ENCODE measurements around the gene LRMDA.

Gene LRMDA

GRCh38 chr10:75977139-75977538, 545.7 kb downstream of the LRMDA start:
- Mint-ChIP-seq H3K27me3 (ENCODE audit: low read depth) (peaks cover 23% of the 10 kb centered on the region), H3K4me3 (no peak overlapping the region), H3K36me3 (ENCODE audit: low read depth) (no peaks in the 10 kb centered on the region), H3K9me3 (no peaks in the 10 kb centered on the region), H3K27ac (no peak overlapping the region), H3K4me1 (peaks cover 9% of the 10 kb centered on the region)
- TF ChIP-seq CTCF (IDR thresholded peaks at IDR 0.05; ENCODE audit: unreplicated experiment in 3 of 3), result no peak

GRCh38 chr10:75978213-75978612, 546.8 kb downstream of the LRMDA start:
- Mint-ChIP-seq H3K27me3 (ENCODE audit: low read depth) (peaks cover 32% of the 10 kb centered on the region), H3K27ac (no peak overlapping the region)
- TF ChIP-seq CTCF (IDR thresholded peaks at IDR 0.05; ENCODE audit: unreplicated experiment in 3 of 3), result no peak

GRCh38 chr10:75980419-75981002, 549.1 kb downstream of the LRMDA start:
- H3K36me3 Mint-ChIP-seq (ENCODE audit: low read depth), result no peaks in the 10 kb centered on the region
- no peaks in the 10 kb centered on the region for H3K9me3 Mint-ChIP-seq
- peaks cover 41% of the 10 kb centered on the region for H3K27me3 Mint-ChIP-seq (ENCODE audit: low read depth)
- TF ChIP-seq CTCF (IDR thresholded peaks at IDR 0.05; ENCODE audit: unreplicated experiment in 3 of 3), result no peak
- H3K4me1 Mint-ChIP-seq, result no peaks in the 10 kb centered on the region
- no peak overlapping the region for H3K27ac Mint-ChIP-seq
- H3K4me3 Mint-ChIP-seq, result no peak overlapping the region

More at GRCh38 chr10:75978213-75978612, 546.8 kb downstream of the LRMDA start:
- H3K36me3 Mint-ChIP-seq (ENCODE audit: low read depth), result no peaks in the 10 kb centered on the region
- no peak overlapping the region for H3K4me3 Mint-ChIP-seq
- H3K9me3 Mint-ChIP-seq, result no peaks in the 10 kb centered on the region
- no peaks in the 10 kb centered on the region for H3K4me1 Mint-ChIP-seq

GRCh38 chr10:75982611-75983369, 551.4 kb downstream of the LRMDA start:
- peaks cover 47% of the 10 kb centered on the region for H3K27me3 Mint-ChIP-seq (ENCODE audit: low read depth)
- no peak overlapping the region for H3K27ac Mint-ChIP-seq
- H3K36me3 Mint-ChIP-seq (ENCODE audit: low read depth), result no peaks in the 10 kb centered on the region
- H3K4me1 Mint-ChIP-seq, result no peaks in the 10 kb centered on the region
- no peaks in the 10 kb centered on the region for H3K9me3 Mint-ChIP-seq
- H3K4me3 Mint-ChIP-seq, result no peak overlapping the region
- no peak for TF ChIP-seq CTCF (IDR thresholded peaks at IDR 0.05; ENCODE audit: unreplicated experiment in 3 of 3)

GRCh38 chr10:75984067-75984466, 552.6 kb downstream of the LRMDA start:
- Mint-ChIP-seq H3K27ac (no peak overlapping the region), H3K4me1 (peaks cover 5% of the 10 kb centered on the region), H3K36me3 (ENCODE audit: low read depth) (no peaks in the 10 kb centered on the region), H3K27me3 (ENCODE audit: low read depth) (peaks cover 48% of the 10 kb centered on the region), H3K9me3 (no peaks in the 10 kb centered on the region), H3K4me3 (no peak overlapping the region)
- TF ChIP-seq CTCF (IDR thresholded peaks at IDR 0.05; ENCODE audit: unreplicated experiment in 3 of 3), result no peak

- Mint-ChIP-seq H3K4me3 (no peak overlapping the region), H3K27ac (no peak overlapping the region), H3K4me1 (peaks cover 24% of the 10 kb centered on the region), H3K9me3 (no peaks in the 10 kb centered on the region), H3K36me3 (ENCODE audit: low read depth) (no peaks in the 10 kb centered on the region), H3K27me3 (ENCODE audit: low read depth) (peaks cover 25% of the 10 kb centered on the region)
- TF ChIP-seq CTCF (IDR thresholded peaks at IDR 0.05; ENCODE audit: unreplicated experiment in 3 of 3), result no peak
These were observed 556.2 kb downstream of the LRMDA start for GRCh38 chr10:75987616-75988015.
